GM12878 (cell line): Measurements from ENCODE around the gene PRKX.
A peak's percentile ranks its signal among the peaks of the same experiment; 100 is the strongest.

Source experiments
- BHLHE40 ChIP-seq, 2 experiments: fragments of 450-650 bp in 1 of 2; IDR thresholded peaks; 2 replicates each; pipeline ENCODE4 v1.6.1; 2011 to 2017; ENCODE audit warnings: low read depth in 2 of 2, borderline replicate concordance in 1 of 2, improper control_type of control experiment in 1 of 2, low read length in 1 of 2, mild to moderate bottlenecking in 1 of 2
- EZH2 ChIP-seq: IDR thresholded peaks from 2 replicates; pipeline ENCODE4 v1.6.1; 2012; ENCODE audit warnings: low read depth, mild to moderate bottlenecking, control low read depth, inconsistent platforms, low read length, borderline replicate concordance; ENCODE audit not compliant: control insufficient read depth
- HDAC2 ChIP-seq: fragments of 200-600 bp; sonication (generic); IDR thresholded peaks from 2 replicates; pipeline ENCODE4 v1.6.1; 2017
- JUND ChIP-seq: IDR thresholded peaks from 2 replicates; pipeline ENCODE4 v1.6.1; 2012; ENCODE audit warnings: low read depth, mild to moderate bottlenecking, low read length, improper control_type of control experiment, moderate library complexity
- KDM1A ChIP-seq: fragments of 200-600 bp; sonication (generic); IDR thresholded peaks from 2 replicates; pipeline ENCODE4 v1.6.1; 2016; ENCODE audit warnings: borderline replicate concordance
- NR2F1 ChIP-seq: fragments of 450-650 bp; conservative IDR thresholded peaks from 2 replicates; pipeline ENCODE4 v1.6.1; 2017; ENCODE audit warnings: mild to moderate bottlenecking
- POLR2A ChIP-seq: IDR thresholded peaks from 2 replicates; pipeline ENCODE4 v1.6.1; 2011; ENCODE audit warnings: low read depth, mild to moderate bottlenecking, low read length
- TF ChIP-seq, protein P1 (sequence below): IDR thresholded peaks from 2 replicates; pipeline ENCODE4 v1.6.1; 2011; ENCODE audit warnings: low read depth, mild to moderate bottlenecking, low read length, moderate library complexity, borderline replicate concordance; ENCODE audit errors: extremely low read depth
- TF ChIP-seq, protein P2 (sequence below), 3 experiments: IDR thresholded peaks in 2 of 3; conservative IDR thresholded peaks in 1 of 3; 2 replicates each; pipeline ENCODE4 v1.5.1; 2011; ENCODE audit warnings: low read depth in 3 of 3, low read length in 3 of 3, mild to moderate bottlenecking in 3 of 3, control low read depth in 2 of 3, moderate library complexity in 2 of 3, inconsistent platforms in 1 of 3, mixed read lengths in 1 of 3; ENCODE audit not compliant: control insufficient read depth in 2 of 3, insufficient read depth in 1 of 3; ENCODE audit errors: extremely low read depth in 1 of 3
- TF ChIP-seq, protein P3 (sequence below): IDR thresholded peaks from 2 replicates; pipeline ENCODE4 v1.6.1; 2012; ENCODE audit warnings: low read depth, low read length, improper control_type of control experiment

DNA sequence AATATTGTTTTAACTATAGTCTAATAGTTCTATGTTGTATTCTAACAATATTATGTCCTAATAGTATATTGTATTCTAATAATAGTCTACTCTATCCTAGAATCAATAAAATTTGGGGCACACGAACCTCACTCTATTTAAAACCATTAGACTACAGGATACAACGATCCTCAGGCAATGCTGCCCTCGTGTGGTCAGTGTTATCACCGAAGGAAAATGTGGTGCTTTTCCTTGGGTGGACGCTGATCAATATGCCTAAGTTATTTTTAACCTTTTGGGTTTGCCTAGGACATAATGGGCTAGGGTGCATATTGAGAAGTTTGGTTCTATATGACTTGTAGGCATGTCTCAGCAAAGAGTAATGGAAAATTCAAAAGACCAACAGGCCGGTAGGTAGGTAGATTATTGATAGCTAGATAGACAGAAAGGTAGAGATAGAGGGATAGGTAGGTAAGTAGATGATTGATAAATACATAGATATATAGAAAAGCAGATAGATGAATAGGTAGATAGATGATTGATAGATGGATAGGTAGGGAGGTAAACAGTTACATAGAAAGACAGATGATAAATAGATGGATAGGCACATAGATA, 75.1 kb downstream of the PRKX start:
- TF ChIP-seq HDAC2 = no peak
- TF ChIP-seq, protein P1, sequence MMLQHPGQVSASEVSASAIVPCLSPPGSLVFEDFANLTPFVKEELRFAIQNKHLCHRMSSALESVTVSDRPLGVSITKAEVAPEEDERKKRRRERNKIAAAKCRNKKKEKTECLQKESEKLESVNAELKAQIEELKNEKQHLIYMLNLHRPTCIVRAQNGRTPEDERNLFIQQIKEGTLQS = no peak
- no peak for TF ChIP-seq POLR2A
- TF ChIP-seq, protein P2, sequence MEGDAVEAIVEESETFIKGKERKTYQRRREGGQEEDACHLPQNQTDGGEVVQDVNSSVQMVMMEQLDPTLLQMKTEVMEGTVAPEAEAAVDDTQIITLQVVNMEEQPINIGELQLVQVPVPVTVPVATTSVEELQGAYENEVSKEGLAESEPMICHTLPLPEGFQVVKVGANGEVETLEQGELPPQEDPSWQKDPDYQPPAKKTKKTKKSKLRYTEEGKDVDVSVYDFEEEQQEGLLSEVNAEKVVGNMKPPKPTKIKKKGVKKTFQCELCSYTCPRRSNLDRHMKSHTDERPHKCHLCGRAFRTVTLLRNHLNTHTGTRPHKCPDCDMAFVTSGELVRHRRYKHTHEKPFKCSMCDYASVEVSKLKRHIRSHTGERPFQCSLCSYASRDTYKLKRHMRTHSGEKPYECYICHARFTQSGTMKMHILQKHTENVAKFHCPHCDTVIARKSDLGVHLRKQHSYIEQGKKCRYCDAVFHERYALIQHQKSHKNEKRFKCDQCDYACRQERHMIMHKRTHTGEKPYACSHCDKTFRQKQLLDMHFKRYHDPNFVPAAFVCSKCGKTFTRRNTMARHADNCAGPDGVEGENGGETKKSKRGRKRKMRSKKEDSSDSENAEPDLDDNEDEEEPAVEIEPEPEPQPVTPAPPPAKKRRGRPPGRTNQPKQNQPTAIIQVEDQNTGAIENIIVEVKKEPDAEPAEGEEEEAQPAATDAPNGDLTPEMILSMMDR (IDR thresholded peaks at IDR 0.05 in 2 of 3, conservative IDR thresholded peaks at IDR 0.05 in 1 of 3; ENCODE audit: control insufficient read depth in 2 of 3, extremely low read depth in 1 of 3, insufficient read depth in 1 of 3, low read depth in 3 of 3, low read length in 3 of 3) = peak; percentile 60 to 73 (median 64)
- no peak for TF ChIP-seq JUND
- no peak for TF ChIP-seq EZH2
- no peak for TF ChIP-seq BHLHE40 (IDR thresholded peaks at IDR 0.05; ENCODE audit: borderline replicate concordance in 1 of 2, low read depth in 2 of 2, low read length in 1 of 2)
- TF ChIP-seq NR2F1 = no peak
- TF ChIP-seq, protein P3, sequence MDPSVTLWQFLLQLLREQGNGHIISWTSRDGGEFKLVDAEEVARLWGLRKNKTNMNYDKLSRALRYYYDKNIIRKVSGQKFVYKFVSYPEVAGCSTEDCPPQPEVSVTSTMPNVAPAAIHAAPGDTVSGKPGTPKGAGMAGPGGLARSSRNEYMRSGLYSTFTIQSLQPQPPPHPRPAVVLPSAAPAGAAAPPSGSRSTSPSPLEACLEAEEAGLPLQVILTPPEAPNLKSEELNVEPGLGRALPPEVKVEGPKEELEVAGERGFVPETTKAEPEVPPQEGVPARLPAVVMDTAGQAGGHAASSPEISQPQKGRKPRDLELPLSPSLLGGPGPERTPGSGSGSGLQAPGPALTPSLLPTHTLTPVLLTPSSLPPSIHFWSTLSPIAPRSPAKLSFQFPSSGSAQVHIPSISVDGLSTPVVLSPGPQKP = no peak
- TF ChIP-seq KDM1A = no peak
